Measurements from ENCODE around the gene LYRM4. TPM values are rescaled to one million over a fixed set of nuclear protein-coding genes. Genes with fewer than 3 reads are reported as not detected.

LYRM4 gene
- total RNA-seq, 4 donors from 2014 or later, result 16.9 to 20.9 (median 18.4) TPM

DNA sequence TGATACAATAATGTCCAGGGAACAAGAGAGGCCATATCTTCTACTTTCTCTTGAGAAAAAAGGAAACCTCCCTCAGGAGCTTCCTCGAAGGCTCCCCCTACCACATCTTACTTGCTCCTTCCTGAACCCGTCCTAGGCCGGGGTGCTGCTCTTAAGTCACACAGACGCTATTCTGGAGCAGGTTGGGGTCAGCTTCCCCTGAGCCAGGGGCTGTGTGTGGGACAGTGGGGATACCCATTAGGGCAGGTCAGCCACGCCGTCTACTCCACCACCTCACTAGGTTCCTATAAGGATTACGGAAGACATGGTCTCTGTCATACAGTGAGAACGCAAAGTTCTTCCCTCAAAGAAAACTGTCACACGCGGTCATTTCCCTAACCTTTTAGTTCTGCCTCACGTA is 183.8 kb downstream of the LYRM4 start:
- H3K36me3 ChIP-seq, result no peaks in the 10 kb centered on the region
- intact Hi-C loops (cut with DNase I), result no loop called here

DNA sequence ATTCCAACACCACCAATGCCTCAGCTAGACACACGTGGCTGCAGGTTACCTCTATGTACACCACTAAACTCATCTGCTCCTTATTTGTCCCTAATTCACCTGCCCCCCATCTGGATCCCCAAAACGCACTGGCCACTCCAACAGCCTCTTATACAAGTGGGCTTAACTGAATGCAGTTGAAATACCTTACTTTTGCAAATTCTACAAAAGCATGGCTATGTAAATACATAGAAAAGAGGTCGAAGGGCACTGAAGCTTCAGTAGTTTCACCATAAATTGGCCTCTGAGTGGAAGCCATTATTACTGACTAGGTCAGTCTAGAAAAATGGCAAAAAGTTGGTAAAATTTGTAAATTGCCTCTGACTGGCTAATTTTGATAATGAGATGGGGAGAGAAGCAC is 186.8 kb downstream of the LYRM4 start:
- DNase-seq (ENCODE audit: extremely low spot score), result no peak
- Histone ChIP-seq H3K27ac (replicated peaks in 1 of 4) (no peak overlapping the region), H3K27me3 (no peaks in the 10 kb centered on the region), H3K4me3 (no peak overlapping the region), H3K4me1 (no peaks in the 10 kb centered on the region), H3K9me3 (no peaks in the 10 kb centered on the region), H3K36me3 (no peaks in the 10 kb centered on the region)
- no peak for TF ChIP-seq POLR2AphosphoS5 (IDR thresholded peaks at IDR 0.05)
- TF ChIP-seq EP300 (IDR thresholded peaks at IDR 0.05), result no peak
- no peak for TF ChIP-seq CTCF (IDR thresholded peaks at IDR 0.05)
- no peak for TF ChIP-seq POLR2A (IDR thresholded peaks at IDR 0.05; ENCODE audit: low read depth)
- intact Hi-C loops (cut with DNase I), result no loop called here
- WGBS, result 87% methylated on average over 3 of the region's 3 CpGs

More for the DNA sequence above, 183.8 kb downstream of the LYRM4 start:
- 93% methylated on average over 10 of the region's 11 CpGs for WGBS
- H3K4me1 ChIP-seq, result no peaks in the 10 kb centered on the region
- DNase-seq (ENCODE audit: extremely low spot score), result no peak
- TF ChIP-seq CTCF (IDR thresholded peaks at IDR 0.05), result no peak
- TF ChIP-seq POLR2A (IDR thresholded peaks at IDR 0.05; ENCODE audit: low read depth), result no peak
- no peak for TF ChIP-seq POLR2AphosphoS5 (IDR thresholded peaks at IDR 0.05)
- TF ChIP-seq EP300 (IDR thresholded peaks at IDR 0.05), result no peak
- no peaks in the 10 kb centered on the region for H3K9me3 ChIP-seq
- no peak overlapping the region for H3K4me3 ChIP-seq
- no peaks in the 10 kb centered on the region for H3K27me3 ChIP-seq
- H3K27ac ChIP-seq (replicated peaks in 1 of 4), result no peak overlapping the region

- Histone ChIP-seq H3K4me1 (no peaks in the 10 kb centered on the region), H3K9me3 (no peaks in the 10 kb centered on the region), H3K27me3 (no peaks in the 10 kb centered on the region), H3K36me3 (no peaks in the 10 kb centered on the region), H3K27ac (replicated peaks in 1 of 4) (no peak overlapping the region), H3K4me3 (no peak overlapping the region)
- intact Hi-C loops (cut with DNase I), result no loop called here
- no peak for DNase-seq (ENCODE audit: extremely low spot score)
- 91% methylated on average over 7 of the region's 7 CpGs for WGBS
- no peak for TF ChIP-seq CTCF (IDR thresholded peaks at IDR 0.05)
- no peak for TF ChIP-seq POLR2AphosphoS5 (IDR thresholded peaks at IDR 0.05)
- no peak for TF ChIP-seq EP300 (IDR thresholded peaks at IDR 0.05)
- TF ChIP-seq POLR2A (IDR thresholded peaks at IDR 0.05; ENCODE audit: low read depth), result no peak
These were observed 188.3 kb downstream of the LYRM4 start for GRCh38 chr6:5072440-5072839.

- 94% methylated on average over 2 of the region's 2 CpGs for WGBS
These were observed 189.5 kb downstream of the LYRM4 start for GRCh38 chr6:5071216-5071615.

More at GRCh38 chr6:5071216-5071615, 189.5 kb downstream of the LYRM4 start:
- no peak for TF ChIP-seq CTCF (IDR thresholded peaks at IDR 0.05)
- no peak for TF ChIP-seq POLR2AphosphoS5 (IDR thresholded peaks at IDR 0.05)
- Histone ChIP-seq H3K4me1 (no peaks in the 10 kb centered on the region), H3K9me3 (peaks cover 0 to 7% (median 0%) of the 10 kb centered on the region in 4 donors), H3K27me3 (no peaks in the 10 kb centered on the region), H3K36me3 (no peaks in the 10 kb centered on the region), H3K4me3 (no peak overlapping the region), H3K27ac (replicated peaks in 1 of 4) (no peak overlapping the region)
- no peak for DNase-seq (ENCODE audit: extremely low spot score)
- intact Hi-C loops (cut with DNase I), result no loop called here

Measured in esophagus muscularis mucosa (tissue), 4 donors.